NT2/D1 (cell line): ENCODE data around the gene NEGR1.

Source experiments
- YY1 ChIP-seq: IDR thresholded peaks from 2 replicates; pipeline ENCODE4 v1.6.1; 2011; ENCODE audit not compliant: insufficient read length, insufficient read depth
- ZNF274 ChIP-seq: IDR thresholded peaks from 2 replicates; pipeline ENCODE4 v1.6.1; 2011; ENCODE audit warnings: mild to moderate bottlenecking, low read depth, low read length

DNA sequence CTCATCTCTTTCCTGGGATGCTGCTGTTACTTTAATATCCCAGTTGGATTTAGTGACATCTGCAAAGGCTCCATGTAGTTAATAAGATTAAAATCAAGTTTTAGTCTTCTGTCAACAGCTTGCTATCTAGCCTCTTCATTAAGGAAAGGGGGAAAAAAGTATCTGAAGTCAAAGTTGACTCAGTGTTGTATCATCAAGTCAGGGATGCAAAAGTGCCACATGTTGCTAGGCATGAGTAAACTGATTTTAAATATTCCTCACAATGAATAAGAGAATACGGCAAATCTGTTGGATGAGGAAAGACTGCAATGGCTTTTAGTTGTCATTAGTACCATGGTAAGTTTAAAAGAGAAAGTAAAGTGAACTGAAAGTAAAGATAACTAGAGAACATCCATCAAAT, 818.3 kb downstream of the NEGR1 start:
- TF ChIP-seq YY1 (no peak), ZNF274 (no peak)
